Kidney epithelial cell (primary cell): Measurements from ENCODE around the gene KRT14. TPM values are rescaled to one million over a fixed set of nuclear protein-coding genes. Genes with fewer than 3 reads are reported as not detected.
"Not testable (repeated sequence)": the region's sequence is repeated elsewhere in the genome, so short reads cannot be mapped to it uniquely, and the experiment has no call there.

ENCODE experiments used
- DNase-seq: peaks from one replicate; pipeline ENCODE4 v3.0.0-alpha.2; 2010; ENCODE audit warnings: low read depth
- H3K27me3 ChIP-seq: 2 replicates; pipeline ENCODE4 v1.6.0; 2011; ENCODE audit warnings: low read length; ENCODE audit not compliant: control insufficient read depth, insufficient read depth
- H3K36me3 ChIP-seq: 2 replicates; pipeline ENCODE4 v1.5.1; 2011; ENCODE audit warnings: low read length; ENCODE audit not compliant: control insufficient read depth, insufficient read depth
- H3K4me3 ChIP-seq: 2 replicates; pipeline ENCODE4 v1.5.1; 2011; ENCODE audit warnings: low read depth, mild to moderate bottlenecking, control low read depth, low read length
- CTCF ChIP-seq: IDR thresholded peaks from 2 replicates; pipeline ENCODE4 v1.5.1; 2011; ENCODE audit warnings: mild to moderate bottlenecking, moderate library complexity, low read length, control low read depth, inconsistent platforms; ENCODE audit not compliant: insufficient read depth, poor library complexity, severe bottlenecking
- total RNA-seq: library from RNA; depleted of rRNA; stranded (reverse); fragments of >200 nt; gene quantifications from 2 replicates; pipeline ENCODE4 v1.2.3, GENCODE V29; 2015

KRT14 gene
- total RNA-seq, 1 donor from 2014 or later = not detected

- Histone ChIP-seq H3K36me3 (no peaks in the 10 kb centered on the region), H3K4me3 (no peak overlapping the region), H3K27me3 (no peaks in the 10 kb centered on the region)
- no peak for DNase-seq
- no peak for TF ChIP-seq CTCF
Measured at GRCh38 chr17:41627316-41628072, 40.8 kb upstream of the KRT14 start.

GRCh38 chr17:41626914-41627295 is 40.2 kb upstream of the KRT14 start:
- not testable (repeated sequence) for H3K27me3 ChIP-seq, H3K36me3 ChIP-seq, DNase-seq, H3K4me3 ChIP-seq

- H3K36me3 ChIP-seq, H3K27me3 ChIP-seq, DNase-seq, H3K4me3 ChIP-seq: not testable (repeated sequence)
Measured at GRCh38 chr17:41626028-41626913, 39.6 kb upstream of the KRT14 start.

- H3K27me3 ChIP-seq = no peaks in the 10 kb centered on the region
- no peak for DNase-seq
- no peaks in the 10 kb centered on the region for H3K36me3 ChIP-seq
- no peak overlapping the region for H3K4me3 ChIP-seq
- no peak for TF ChIP-seq CTCF
Measured at GRCh38 chr17:41625602-41626001, 38.9 kb upstream of the KRT14 start.

- Histone ChIP-seq H3K36me3 (no peaks in the 10 kb centered on the region), H3K4me3 (no peak within 1 kb of the TSS), H3K27me3 (no peaks in the 10 kb centered on the region)
- no peak for DNase-seq
- TF ChIP-seq CTCF = no peak
Measured at GRCh38 chr17:41624208-41625101, 37.8 kb upstream of the KRT14 start, which contains the start of gene KRT17. Gene KRT17, minus strand, starts transcription at chr17:41624575. Its CDS starts 66 bp downstream, at chr17:41624509.

GRCh38 chr17:41623184-41623861 is 36.6 kb upstream of the KRT14 start:
- DNase-seq, H3K4me3 ChIP-seq, H3K27me3 ChIP-seq, H3K36me3 ChIP-seq: not testable (repeated sequence)

- DNase-seq, H3K27me3 ChIP-seq, H3K36me3 ChIP-seq, H3K4me3 ChIP-seq: not testable (repeated sequence)
Measured at GRCh38 chr17:41622340-41623183, 35.9 kb upstream of the KRT14 start.
